T-helper 2 cell treated with Interferon-gamma antibody and Interleukin-4, amounts not matched to agents 5 μg/mL and 100 μg/mL, for 36 hours (primary cell): ENCODE measurements around the gene LYL1.

ENCODE experiments used
- DNase-seq: peaks from one replicate; pipeline ENCODE4 v3.0.0; 2021; ENCODE audit warnings: low spot score
- H3K27ac Mint-ChIP-seq: one replicate; pipeline ENCODE4 v1.8.0; 2021; ENCODE audit warnings: mild to moderate bottlenecking, mixed read lengths
- H3K27me3 Mint-ChIP-seq: one replicate; pipeline ENCODE4 v1.8.0; 2021; ENCODE audit warnings: low read depth, mixed read lengths
- H3K36me3 Mint-ChIP-seq: one replicate; pipeline ENCODE4 v1.8.0; 2021; ENCODE audit warnings: low read depth, mixed read lengths
- H3K4me1 Mint-ChIP-seq: one replicate; pipeline ENCODE4 v1.8.0; 2021; ENCODE audit warnings: low read depth, mixed read lengths
- H3K4me3 Mint-ChIP-seq: one replicate; pipeline ENCODE4 v1.8.0; 2022; ENCODE audit warnings: mild to moderate bottlenecking, moderate library complexity, mixed read lengths
- H3K9me3 Mint-ChIP-seq: one replicate; pipeline ENCODE4 v1.8.0; 2021; ENCODE audit warnings: mixed read lengths

The LYL1 gene

GRCh38 chr19:13073263-13073662 lies 29.4 kb downstream of the LYL1 start:
- H3K27ac Mint-ChIP-seq = no peak overlapping the region

GRCh38 chr19:13072188-13072908 lies 30.3 kb downstream of the LYL1 start:
- Mint-ChIP-seq H3K36me3 (no peaks in the 10 kb centered on the region), H3K4me3 (no peak overlapping the region), H3K9me3 (no peaks in the 10 kb centered on the region), H3K27ac (no peak overlapping the region), H3K27me3 (no peaks in the 10 kb centered on the region), H3K4me1 (no peaks in the 10 kb centered on the region)
- no peak for DNase-seq

More at GRCh38 chr19:13073263-13073662, 29.4 kb downstream of the LYL1 start:
- Mint-ChIP-seq H3K4me1 (no peaks in the 10 kb centered on the region), H3K4me3 (no peak overlapping the region), H3K9me3 (no peaks in the 10 kb centered on the region), H3K36me3 (no peaks in the 10 kb centered on the region), H3K27me3 (no peaks in the 10 kb centered on the region)
- no peak for DNase-seq

GRCh38 chr19:13071444-13072187 lies 31.0 kb downstream of the LYL1 start:
- Mint-ChIP-seq H3K36me3 (no peaks in the 10 kb centered on the region), H3K9me3 (no peaks in the 10 kb centered on the region), H3K4me3 (no peak overlapping the region), H3K4me1 (no peaks in the 10 kb centered on the region), H3K27ac (no peak overlapping the region), H3K27me3 (no peaks in the 10 kb centered on the region)
- no peak for DNase-seq

- Mint-ChIP-seq H3K36me3 (no peaks in the 10 kb centered on the region), H3K27me3 (no peaks in the 10 kb centered on the region), H3K4me1 (no peaks in the 10 kb centered on the region), H3K9me3 (no peaks in the 10 kb centered on the region), H3K27ac (no peak overlapping the region), H3K4me3 (no peak overlapping the region)
- no peak for DNase-seq
Measured at GRCh38 chr19:13070425-13071140, 32.1 kb downstream of the LYL1 start.

GRCh38 chr19:13069415-13070359 lies 33.0 kb downstream of the LYL1 start:
- no peak for DNase-seq
- no peaks in the 10 kb centered on the region for H3K27me3 Mint-ChIP-seq
- no peaks in the 10 kb centered on the region for H3K36me3 Mint-ChIP-seq
- H3K4me1 Mint-ChIP-seq = no peaks in the 10 kb centered on the region
- H3K4me3 Mint-ChIP-seq = no peak overlapping the region
- no peaks in the 10 kb centered on the region for H3K9me3 Mint-ChIP-seq
- no peak overlapping the region for H3K27ac Mint-ChIP-seq

- Mint-ChIP-seq H3K4me3 (no peak overlapping the region), H3K27me3 (peaks cover 5% of the 10 kb centered on the region), H3K9me3 (no peaks in the 10 kb centered on the region), H3K27ac (no peak overlapping the region), H3K36me3 (no peaks in the 10 kb centered on the region), H3K4me1 (no peaks in the 10 kb centered on the region)
- DNase-seq = no peak
Measured at GRCh38 chr19:13068085-13068846, 34.4 kb downstream of the LYL1 start.

GRCh38 chr19:13066933-13067807 lies 35.5 kb downstream of the LYL1 start:
- Mint-ChIP-seq H3K4me1 (no peaks in the 10 kb centered on the region), H3K4me3 (no peak overlapping the region), H3K9me3 (no peaks in the 10 kb centered on the region), H3K27me3 (peaks cover 12% of the 10 kb centered on the region), H3K36me3 (no peaks in the 10 kb centered on the region), H3K27ac (no peak overlapping the region)
- no peak for DNase-seq

GRCh38 chr19:13066226-13066625 lies 36.4 kb downstream of the LYL1 start:
- peaks cover 18% of the 10 kb centered on the region for H3K27me3 Mint-ChIP-seq
- H3K36me3 Mint-ChIP-seq = no peaks in the 10 kb centered on the region
- no peak overlapping the region for H3K4me3 Mint-ChIP-seq
- no peaks in the 10 kb centered on the region for H3K9me3 Mint-ChIP-seq
- no peak overlapping the region for H3K27ac Mint-ChIP-seq
- no peak for DNase-seq
- H3K4me1 Mint-ChIP-seq = peaks cover under 1% of the 10 kb centered on the region

- DNase-seq = no peak
- H3K27me3 Mint-ChIP-seq = peaks cover 27% of the 10 kb centered on the region
- H3K36me3 Mint-ChIP-seq = no peaks in the 10 kb centered on the region
- no peaks in the 10 kb centered on the region for H3K9me3 Mint-ChIP-seq
- H3K4me1 Mint-ChIP-seq = peaks cover 3% of the 10 kb centered on the region
- no peak overlapping the region for H3K4me3 Mint-ChIP-seq
- H3K27ac Mint-ChIP-seq = no peak overlapping the region
Measured at GRCh38 chr19:13064092-13064489, 38.6 kb downstream of the LYL1 start.

GRCh38 chr19:13063461-13064091 lies 39.1 kb downstream of the LYL1 start:
- H3K9me3 Mint-ChIP-seq = no peaks in the 10 kb centered on the region
- H3K36me3 Mint-ChIP-seq = no peaks in the 10 kb centered on the region
- no peak overlapping the region for H3K4me3 Mint-ChIP-seq
- peaks cover 30% of the 10 kb centered on the region for H3K27me3 Mint-ChIP-seq
- H3K4me1 Mint-ChIP-seq = peaks cover 3% of the 10 kb centered on the region
- no peak overlapping the region for H3K27ac Mint-ChIP-seq
- DNase-seq = no peak

- H3K27me3 Mint-ChIP-seq = peaks cover 30% of the 10 kb centered on the region
- peaks cover 3% of the 10 kb centered on the region for H3K4me1 Mint-ChIP-seq
- no peak overlapping the region for H3K27ac Mint-ChIP-seq
- H3K4me3 Mint-ChIP-seq = no peak overlapping the region
- H3K9me3 Mint-ChIP-seq = no peaks in the 10 kb centered on the region
- no peak for DNase-seq
- no peaks in the 10 kb centered on the region for H3K36me3 Mint-ChIP-seq
Measured at GRCh38 chr19:13062317-13062716, 40.3 kb downstream of the LYL1 start.
